Neural progenitor cell (in vitro differentiated cells): ENCODE measurements around the gene NRG2.

Experiments
- EZH2 ChIP-seq: fragments of 200-600 bp; sonication (generic); IDR thresholded peaks from 2 replicates; pipeline ENCODE4 v1.6.1; 2017; ENCODE audit warnings: antibody characterized with exemption, mild to moderate bottlenecking, moderate library complexity
- TF ChIP-seq, protein P1 (sequence below): fragments of 200-600 bp; sonication (generic); IDR thresholded peaks from 2 replicates; pipeline ENCODE4 v1.5.1; 2017; ENCODE audit warnings: antibody characterized with exemption, mild to moderate bottlenecking

GRCh38 chr5:140007311-140007710, 35.8 kb downstream of the NRG2 start:
- TF ChIP-seq, protein P1, sequence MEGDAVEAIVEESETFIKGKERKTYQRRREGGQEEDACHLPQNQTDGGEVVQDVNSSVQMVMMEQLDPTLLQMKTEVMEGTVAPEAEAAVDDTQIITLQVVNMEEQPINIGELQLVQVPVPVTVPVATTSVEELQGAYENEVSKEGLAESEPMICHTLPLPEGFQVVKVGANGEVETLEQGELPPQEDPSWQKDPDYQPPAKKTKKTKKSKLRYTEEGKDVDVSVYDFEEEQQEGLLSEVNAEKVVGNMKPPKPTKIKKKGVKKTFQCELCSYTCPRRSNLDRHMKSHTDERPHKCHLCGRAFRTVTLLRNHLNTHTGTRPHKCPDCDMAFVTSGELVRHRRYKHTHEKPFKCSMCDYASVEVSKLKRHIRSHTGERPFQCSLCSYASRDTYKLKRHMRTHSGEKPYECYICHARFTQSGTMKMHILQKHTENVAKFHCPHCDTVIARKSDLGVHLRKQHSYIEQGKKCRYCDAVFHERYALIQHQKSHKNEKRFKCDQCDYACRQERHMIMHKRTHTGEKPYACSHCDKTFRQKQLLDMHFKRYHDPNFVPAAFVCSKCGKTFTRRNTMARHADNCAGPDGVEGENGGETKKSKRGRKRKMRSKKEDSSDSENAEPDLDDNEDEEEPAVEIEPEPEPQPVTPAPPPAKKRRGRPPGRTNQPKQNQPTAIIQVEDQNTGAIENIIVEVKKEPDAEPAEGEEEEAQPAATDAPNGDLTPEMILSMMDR: no peak
- TF ChIP-seq EZH2: no peak
